Esophagus squamous epithelium (tissue), 5 donors: Measurements from ENCODE around the gene ADGRF3. TPM values are rescaled to one million over a fixed set of nuclear protein-coding genes. Genes with fewer than 3 reads are reported as not detected.
A peak's percentile ranks its signal among the peaks of the same experiment; 100 is the strongest.

ENCODE experiments used
- DNase-seq: peaks from one replicate; lab custom pipeline; 2025; lab: John Stamatoyannopoulos, UW
- H3K27ac ChIP-seq, 4 donors: fragments of 200-600 bp; sonication (generic); one replicate each; pipeline ENCODE4 v1.5.1; 2016 to 2019; ENCODE audit warnings: mild to moderate bottlenecking in 1 of 4
- H3K27me3 ChIP-seq, 4 donors: fragments of 200-600 bp; sonication (generic); 1 replicate in 3 of 4; 2 replicates in 1 of 4; pipeline versions ENCODE4 v1.5.1 to v1.6.0; 2017 to 2021; ENCODE audit warnings: antibody characterized with exemption in 1 of 4
- H3K36me3 ChIP-seq, 3 donors: fragments of 200-600 bp; sonication (generic); one replicate each; pipeline ENCODE4 v1.5.1; 2016 to 2019
- H3K4me1 ChIP-seq, 3 donors: fragments of 200-600 bp; sonication (generic); one replicate each; pipeline ENCODE4 v1.5.1; 2017 to 2019
- H3K4me3 ChIP-seq, 4 donors: fragments of 200-600 bp; sonication (generic); 1 replicate in 3 of 4; 2 replicates in 1 of 4; pipeline ENCODE4 v1.5.1; 2016 to 2019; ENCODE audit warnings: mild to moderate bottlenecking in 2 of 4, moderate library complexity in 1 of 4
- H3K9me3 ChIP-seq, 3 donors: fragments of 200-600 bp; sonication (generic); one replicate each; pipeline ENCODE4 v1.5.1; 2016 to 2019
- POLR2A ChIP-seq, 4 donors: fragments of 450-650 bp; IDR thresholded peaks; one replicate each; pipeline ENCODE4 v1.6.1; 2017; ENCODE audit warnings: antibody characterized with exemption in 4 of 4, mild to moderate bottlenecking in 4 of 4, moderate library complexity in 3 of 4
- WGBS, 2 donors: methylation state at CpG; one replicate each; pipeline ENCODE4 v1.1.5; 2018; 5-methylcytosine and 5-hydroxymethylcytosine counted together
- intact Hi-C: fragments of 100-400 bp; cut with DNase I; formaldehyde crosslinking; loops from one replicate; pipeline ENCODE4 v1.15.0; 2022
- total RNA-seq, 4 donors: library from RNA; depleted of rRNA; stranded (reverse); fragments of >200 nt; gene quantifications; one replicate each; pipeline ENCODE4 v1.1.0, GENCODE V29; 2016
- TF ChIP-seq, protein P1 (sequence below), 6 experiments: fragments of 450-650 bp in 4 of 6; fragments of 200-600 bp in 2 of 6; sonication (generic) in 2 of 6; IDR thresholded peaks; one replicate each; pipeline ENCODE4 v1.5.1; 2016 to 2019; ENCODE audit warnings: antibody characterized with exemption in 6 of 6, mild to moderate bottlenecking in 4 of 6, moderate library complexity in 4 of 6
- donor health status: DM: yes; HTN: yes; CAD: no.

Gene ADGRF3, protein sequence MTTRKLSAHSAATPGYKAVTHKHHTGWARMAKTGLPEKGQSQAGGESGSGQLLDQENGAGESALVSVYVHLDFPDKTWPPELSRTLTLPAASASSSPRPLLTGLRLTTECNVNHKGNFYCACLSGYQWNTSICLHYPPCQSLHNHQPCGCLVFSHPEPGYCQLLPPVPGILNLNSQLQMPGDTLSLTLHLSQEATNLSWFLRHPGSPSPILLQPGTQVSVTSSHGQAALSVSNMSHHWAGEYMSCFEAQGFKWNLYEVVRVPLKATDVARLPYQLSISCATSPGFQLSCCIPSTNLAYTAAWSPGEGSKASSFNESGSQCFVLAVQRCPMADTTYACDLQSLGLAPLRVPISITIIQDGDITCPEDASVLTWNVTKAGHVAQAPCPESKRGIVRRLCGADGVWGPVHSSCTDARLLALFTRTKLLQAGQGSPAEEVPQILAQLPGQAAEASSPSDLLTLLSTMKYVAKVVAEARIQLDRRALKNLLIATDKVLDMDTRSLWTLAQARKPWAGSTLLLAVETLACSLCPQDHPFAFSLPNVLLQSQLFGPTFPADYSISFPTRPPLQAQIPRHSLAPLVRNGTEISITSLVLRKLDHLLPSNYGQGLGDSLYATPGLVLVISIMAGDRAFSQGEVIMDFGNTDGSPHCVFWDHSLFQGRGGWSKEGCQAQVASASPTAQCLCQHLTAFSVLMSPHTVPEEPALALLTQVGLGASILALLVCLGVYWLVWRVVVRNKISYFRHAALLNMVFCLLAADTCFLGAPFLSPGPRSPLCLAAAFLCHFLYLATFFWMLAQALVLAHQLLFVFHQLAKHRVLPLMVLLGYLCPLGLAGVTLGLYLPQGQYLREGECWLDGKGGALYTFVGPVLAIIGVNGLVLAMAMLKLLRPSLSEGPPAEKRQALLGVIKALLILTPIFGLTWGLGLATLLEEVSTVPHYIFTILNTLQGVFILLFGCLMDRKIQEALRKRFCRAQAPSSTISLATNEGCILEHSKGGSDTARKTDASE
- under 1 TPM in 1 of 4 donors, not detected in 3; 0.41 TPM for total RNA-seq

DNA sequence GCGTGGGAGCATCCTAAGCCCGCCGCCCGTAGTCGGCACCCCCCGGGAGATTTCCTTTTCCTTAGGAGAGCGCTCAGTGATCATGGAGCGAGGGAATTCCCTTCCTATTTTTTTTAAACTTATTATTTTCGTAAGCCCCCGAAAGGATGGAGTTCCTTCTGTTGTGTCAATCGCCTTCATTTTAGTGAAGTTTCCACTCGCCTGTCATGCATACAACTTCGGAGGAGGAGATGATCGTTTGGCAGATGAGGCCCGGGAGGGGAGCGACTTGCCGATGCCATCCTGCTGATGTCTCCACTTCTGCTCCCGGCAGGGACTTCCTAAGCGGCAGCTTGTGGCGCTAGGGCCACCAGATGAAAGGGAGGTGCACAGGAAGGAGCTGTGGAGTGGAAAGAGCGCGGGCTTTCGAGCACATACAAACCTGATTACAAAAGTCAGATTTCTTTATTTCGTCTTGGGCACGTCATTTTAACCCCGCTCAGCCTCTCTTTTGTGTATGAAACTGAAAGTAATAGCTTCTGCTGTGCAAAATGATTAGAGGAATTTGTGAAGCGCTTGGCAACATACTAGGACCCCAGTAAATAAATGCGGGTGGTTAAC lies at the start of gene ADGRF3:
Gene ADGRF3, minus strand, starts transcription at position 336 of the 600 bp plus-strand sequence. CDS start 555 bp downstream, outside the sequence.
- DNase-seq: peak; percentile 1
- intact Hi-C loops: no loop called here
- H3K4me3 ChIP-seq: peak within 1 kb of the TSS; percentile 87 to 98 (median 96)
- TF ChIP-seq, protein P1, sequence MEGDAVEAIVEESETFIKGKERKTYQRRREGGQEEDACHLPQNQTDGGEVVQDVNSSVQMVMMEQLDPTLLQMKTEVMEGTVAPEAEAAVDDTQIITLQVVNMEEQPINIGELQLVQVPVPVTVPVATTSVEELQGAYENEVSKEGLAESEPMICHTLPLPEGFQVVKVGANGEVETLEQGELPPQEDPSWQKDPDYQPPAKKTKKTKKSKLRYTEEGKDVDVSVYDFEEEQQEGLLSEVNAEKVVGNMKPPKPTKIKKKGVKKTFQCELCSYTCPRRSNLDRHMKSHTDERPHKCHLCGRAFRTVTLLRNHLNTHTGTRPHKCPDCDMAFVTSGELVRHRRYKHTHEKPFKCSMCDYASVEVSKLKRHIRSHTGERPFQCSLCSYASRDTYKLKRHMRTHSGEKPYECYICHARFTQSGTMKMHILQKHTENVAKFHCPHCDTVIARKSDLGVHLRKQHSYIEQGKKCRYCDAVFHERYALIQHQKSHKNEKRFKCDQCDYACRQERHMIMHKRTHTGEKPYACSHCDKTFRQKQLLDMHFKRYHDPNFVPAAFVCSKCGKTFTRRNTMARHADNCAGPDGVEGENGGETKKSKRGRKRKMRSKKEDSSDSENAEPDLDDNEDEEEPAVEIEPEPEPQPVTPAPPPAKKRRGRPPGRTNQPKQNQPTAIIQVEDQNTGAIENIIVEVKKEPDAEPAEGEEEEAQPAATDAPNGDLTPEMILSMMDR (IDR thresholded peaks at IDR 0.05): no peak
- no peak for TF ChIP-seq POLR2A (IDR thresholded peaks at IDR 0.05)
- no peaks in the 10 kb centered on the region for H3K27me3 ChIP-seq
- peaks cover 14 to 49% (median 16%) of the 10 kb centered on the region in 3 donors for H3K4me1 ChIP-seq
- peaks cover 0 to 6% (median 0%) of the 10 kb centered on the region in 3 donors for H3K36me3 ChIP-seq
- peak within 1 kb of the TSS; percentile 92 to 98 (median 98) for H3K27ac ChIP-seq
- H3K9me3 ChIP-seq: no peaks in the 10 kb centered on the region
- WGBS, 2 donors: 0% methylated on average over 23 to 24 of the region's 28 CpGs

GRCh38 chr2:26395394-26395793 lies 48.8 kb upstream of the ADGRF3 start:
- Histone ChIP-seq H3K9me3 (no peaks in the 10 kb centered on the region), H3K4me1 (peaks cover 0 to 47% (median 0%) of the 10 kb centered on the region in 3 donors), H3K36me3 (peaks cover 0 to 31% (median 0%) of the 10 kb centered on the region in 3 donors), H3K27me3 (no peaks in the 10 kb centered on the region), H3K27ac (no peak overlapping the region), H3K4me3 (no peak overlapping the region)
- intact Hi-C loops: no loop called here
- TF ChIP-seq POLR2A (IDR thresholded peaks at IDR 0.05): no peak
- TF ChIP-seq, protein P1 (IDR thresholded peaks at IDR 0.05): no peak
- DNase-seq: no peak
- whole genome bisulfite sequencing, 2 donors: 80 to 83% methylated on average over 3 to 4 of the region's 4 CpGs

- no peaks in the 10 kb centered on the region for H3K27me3 ChIP-seq
- no peak overlapping the region for H3K27ac ChIP-seq
- H3K9me3 ChIP-seq: no peaks in the 10 kb centered on the region
- no peak for DNase-seq
- WGBS, 2 donors: 62 to 76% methylated on average over 4 of the region's 4 CpGs
- H3K4me1 ChIP-seq: peaks cover 0 to 40% (median 0%) of the 10 kb centered on the region in 3 donors
- intact Hi-C loops: no loop called here
- TF ChIP-seq, protein P1 (IDR thresholded peaks at IDR 0.05): no peak
- no peak for TF ChIP-seq POLR2A (IDR thresholded peaks at IDR 0.05)
- H3K36me3 ChIP-seq: peaks cover 0 to 38% (median 0%) of the 10 kb centered on the region in 3 donors
- no peak overlapping the region for H3K4me3 ChIP-seq
Observed at GRCh38 chr2:26394694-26395093, 48.1 kb upstream of the ADGRF3 start.

- H3K27me3 ChIP-seq: no peaks in the 10 kb centered on the region
- no peak for DNase-seq
- no peaks in the 10 kb centered on the region for H3K4me1 ChIP-seq
- no peaks in the 10 kb centered on the region for H3K9me3 ChIP-seq
- TF ChIP-seq POLR2A (IDR thresholded peaks at IDR 0.05): no peak
- TF ChIP-seq, protein P1 (IDR thresholded peaks at IDR 0.05): no peak
- H3K36me3 ChIP-seq: peaks cover 0 to 83% (median 0%) of the 10 kb centered on the region in 3 donors
- intact Hi-C loops: no loop called here
- H3K27ac ChIP-seq: no peak overlapping the region
- H3K4me3 ChIP-seq: no peak overlapping the region
- WGBS, 2 donors: 89 to 91% methylated on average over 4 of the region's 4 CpGs
Observed at GRCh38 chr2:26387189-26387588, 40.6 kb upstream of the ADGRF3 start.
